GM10266 (cell line): ENCODE measurements around the gene ZBTB44.
"Not testable (repeated sequence)": the region's sequence is repeated elsewhere in the genome, so short reads cannot be mapped to it uniquely, and the experiment has no call there.

Experiments used
- DNase-seq: peaks from one replicate; pipeline ENCODE4 v3.0.0; 2012; ENCODE audit errors: extremely low spot score
- CTCF ChIP-seq: IDR thresholded peaks from 2 replicates; pipeline ENCODE4 v1.5.1; 2012; ENCODE audit warnings: mild to moderate bottlenecking, low read depth; ENCODE audit not compliant: control insufficient read depth, insufficient read depth; ENCODE audit errors: missing control alignments

Gene ZBTB44

GRCh38 chr11:130263351-130263750 lies 51.4 kb downstream of the ZBTB44 start:
- DNase-seq = no peak
- TF ChIP-seq CTCF = no peak

- DNase-seq = no peak
- no peak for TF ChIP-seq CTCF
Observed at GRCh38 chr11:130262424-130262823, 52.3 kb downstream of the ZBTB44 start.

GRCh38 chr11:130261571-130261970 lies 53.1 kb downstream of the ZBTB44 start:
- no peak for TF ChIP-seq CTCF
- DNase-seq = no peak

GRCh38 chr11:130260742-130261141 lies 54.0 kb downstream of the ZBTB44 start:
- no peak for TF ChIP-seq CTCF
- no peak for DNase-seq

- TF ChIP-seq CTCF = no peak
- DNase-seq = no peak
Observed at GRCh38 chr11:130260080-130260627, 54.6 kb downstream of the ZBTB44 start.

GRCh38 chr11:130251763-130252162 lies 63.0 kb downstream of the ZBTB44 start:
- DNase-seq = not testable (repeated sequence)

- DNase-seq = not testable (repeated sequence)
Observed at GRCh38 chr11:130249929-130250328, 64.8 kb downstream of the ZBTB44 start.

GRCh38 chr11:130249371-130249770 lies 65.3 kb downstream of the ZBTB44 start:
- no peak for TF ChIP-seq CTCF
- no peak for DNase-seq
